Mesenchymal stem cell (in vitro differentiated cells and primary cell): ENCODE measurements around the gene UVSSA.

Source experiments
- DNase-seq: peaks from one replicate; pipeline ENCODE4 v3.0.0-alpha.2; 2013
- H2AFZ ChIP-seq: one replicate; pipeline ENCODE4 v1.6.1; 2013; ENCODE audit warnings: low read depth, mild to moderate bottlenecking, control low read depth, inconsistent platforms, low read length, moderate library complexity
- H2AK5ac ChIP-seq: 2 replicates; pipeline ENCODE4 v1.6.1; 2013; ENCODE audit warnings: low read length, moderate library complexity, mild to moderate bottlenecking, inconsistent platforms; ENCODE audit not compliant: severe bottlenecking
- H2BK120ac ChIP-seq: one replicate; pipeline ENCODE4 v1.6.1; 2013; ENCODE audit warnings: low read depth, mild to moderate bottlenecking, inconsistent platforms, low read length, moderate library complexity
- H2BK12ac ChIP-seq, 2 experiments: one replicate each; pipeline ENCODE4 v1.6.1; 2013; ENCODE audit warnings: inconsistent platforms in 2 of 2, low read length in 2 of 2, mild to moderate bottlenecking in 2 of 2, moderate library complexity in 2 of 2, control low read depth in 1 of 2
- H2BK15ac ChIP-seq: one replicate; pipeline ENCODE4 v1.6.1; 2013; ENCODE audit warnings: mild to moderate bottlenecking, low read depth, inconsistent platforms; ENCODE audit not compliant: poor library complexity, severe bottlenecking
- H2BK5ac ChIP-seq: 2 replicates; pipeline ENCODE4 v1.6.1; 2013; ENCODE audit warnings: low read depth, mild to moderate bottlenecking, low read length, control low read depth, inconsistent platforms; ENCODE audit not compliant: poor library complexity, severe bottlenecking
- H3K14ac ChIP-seq, 2 experiments: one replicate each; pipeline ENCODE4 v1.6.1; 2013; ENCODE audit warnings: inconsistent platforms in 2 of 2, low read length in 2 of 2, control low read depth in 1 of 2, mild to moderate bottlenecking in 1 of 2, moderate library complexity in 1 of 2
- H3K18ac ChIP-seq, 2 experiments: one replicate each; pipeline ENCODE4 v1.6.1; 2013; ENCODE audit warnings: inconsistent platforms in 2 of 2, low read length in 2 of 2, control low read depth in 1 of 2, low read depth in 1 of 2, mild to moderate bottlenecking in 1 of 2
- H3K23ac ChIP-seq, 2 experiments: one replicate each; pipeline ENCODE4 v1.6.1; 2013; ENCODE audit warnings: inconsistent platforms in 2 of 2, low read length in 2 of 2, mild to moderate bottlenecking in 2 of 2, moderate library complexity in 2 of 2, control low read depth in 1 of 2
- H3K27ac ChIP-seq: 2 replicates; pipeline ENCODE4 v1.5.1; 2013; ENCODE audit warnings: mild to moderate bottlenecking, moderate library complexity, low read length, control low read depth, inconsistent platforms; ENCODE audit not compliant: poor library complexity, severe bottlenecking
- H3K27me3 ChIP-seq, 2 experiments: 2 replicates each; pipeline versions ENCODE4 v1.6.1 to v1.7.0; 2013; ENCODE audit warnings: low read length in 2 of 2, mild to moderate bottlenecking in 2 of 2, moderate library complexity in 2 of 2, control low read depth in 1 of 2, inconsistent platforms in 1 of 2; ENCODE audit not compliant: control insufficient read depth in 1 of 2, insufficient read depth in 1 of 2
- H3K36me3 ChIP-seq, 2 experiments: 2 replicates each; pipeline versions ENCODE4 v1.6.1 to v1.7.0; 2013; ENCODE audit warnings: low read length in 2 of 2, control low read depth in 1 of 2, inconsistent platforms in 1 of 2, low read depth in 1 of 2, mild to moderate bottlenecking in 1 of 2; ENCODE audit not compliant: insufficient read depth in 2 of 2, control insufficient read depth in 1 of 2
- H3K4ac ChIP-seq, 2 experiments: one replicate each; pipeline ENCODE4 v1.6.1; 2013; ENCODE audit warnings: inconsistent platforms in 2 of 2, low read length in 2 of 2, mild to moderate bottlenecking in 2 of 2, moderate library complexity in 2 of 2, control low read depth in 1 of 2, low read depth in 1 of 2
- H3K4me1 ChIP-seq: 2 replicates; pipeline ENCODE4 v1.6.1; 2013; ENCODE audit warnings: low read depth, low read length, control low read depth; ENCODE audit not compliant: control insufficient read depth, insufficient read depth
- H3K4me2 ChIP-seq: 2 replicates; pipeline ENCODE4 v1.6.1; 2013; ENCODE audit warnings: low read length, mild to moderate bottlenecking, inconsistent platforms; ENCODE audit not compliant: poor library complexity, severe bottlenecking
- H3K4me3 ChIP-seq, 2 experiments: 2 replicates each; pipeline versions ENCODE4 v1.5.1 to v1.7.0; 2013; ENCODE audit warnings: low read length in 2 of 2, mild to moderate bottlenecking in 2 of 2, control low read depth in 1 of 2, low read depth in 1 of 2; ENCODE audit not compliant: insufficient read depth in 1 of 2
- H3K79me1 ChIP-seq: replicated peaks from 2 replicates; pipeline ENCODE4 v1.6.1; 2013; ENCODE audit warnings: mild to moderate bottlenecking, control low read depth, low read length, inconsistent platforms; ENCODE audit not compliant: poor library complexity, severe bottlenecking
- H3K9ac ChIP-seq: 2 replicates; pipeline ENCODE4 v1.7.0; 2013; ENCODE audit warnings: mild to moderate bottlenecking, low read length, moderate library complexity
- H3K9me3 ChIP-seq: 2 replicates; pipeline ENCODE4 v1.7.0; 2013; ENCODE audit warnings: mild to moderate bottlenecking, low read length; ENCODE audit not compliant: control insufficient read depth
- H4K8ac ChIP-seq: one replicate; pipeline ENCODE4 v1.6.1; 2013; ENCODE audit warnings: inconsistent platforms, mild to moderate bottlenecking, low read length, moderate library complexity
- H4K91ac ChIP-seq: one replicate; pipeline ENCODE4 v1.6.1; 2013; ENCODE audit warnings: mild to moderate bottlenecking, low read length, inconsistent platforms
- WGBS: methylation state at CpG from one replicate; pipeline ENCODE4 v1.1.7; 2013; ENCODE audit warnings: mixed read lengths; 5-methylcytosine and 5-hydroxymethylcytosine counted together

The UVSSA gene

DNA sequence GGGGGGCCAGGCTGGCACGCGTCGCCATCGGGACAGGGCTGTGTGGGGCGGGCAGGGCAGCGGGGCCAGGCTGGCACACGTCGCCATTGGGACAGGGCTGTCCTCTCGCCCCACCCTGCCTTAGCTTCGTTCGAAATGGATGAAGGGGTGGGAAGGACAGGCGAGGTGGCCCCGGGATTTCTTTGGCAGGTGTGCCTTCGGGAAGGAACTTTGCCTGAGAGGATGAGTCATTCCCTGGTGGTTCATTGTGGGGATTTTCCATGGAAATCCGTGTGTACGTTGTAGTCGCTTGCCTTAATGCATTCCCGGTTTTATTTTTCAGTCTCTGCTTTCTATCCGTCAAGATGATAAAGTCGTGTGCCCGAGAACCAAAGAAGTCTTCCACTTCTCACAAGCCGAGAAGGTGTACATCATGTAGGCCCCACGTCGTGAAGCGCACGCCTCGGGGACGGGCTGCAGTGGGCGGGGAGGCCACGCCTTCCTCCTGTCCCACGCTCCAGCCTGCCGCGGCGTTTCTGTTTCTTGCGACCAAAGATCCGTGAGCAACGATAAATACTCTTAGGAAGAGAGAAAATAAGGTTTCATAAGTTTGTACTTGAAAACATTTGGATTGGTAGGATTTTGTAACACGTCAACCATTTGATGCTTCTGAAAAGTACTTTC, 8.1 kb upstream of the UVSSA start:
- Histone ChIP-seq H2AFZ (no peak overlapping the region), H3K27me3 (no peaks in the 10 kb centered on the region), H3K9ac (no peak overlapping the region), H2BK120ac (no peak overlapping the region), H3K4me1 (peaks cover 12% of the 10 kb centered on the region), H2BK12ac (no peak overlapping the region), H4K91ac (no peak overlapping the region), H3K27ac (no peak overlapping the region), H3K4ac (no peak overlapping the region), H3K18ac (no peak overlapping the region), H2BK5ac (no peak overlapping the region), H3K14ac (peak overlapping the region in 1 of 2 experiments; percentile 19), H3K23ac (no peak overlapping the region), H2AK5ac (no peak overlapping the region), H3K4me3 (no peak overlapping the region), H3K9me3 (peaks cover 9% of the 10 kb centered on the region), H3K4me2 (no peak overlapping the region), H3K36me3 (peaks cover 70 to 71% of the 10 kb centered on the region in 2 experiments), H4K8ac (no peak overlapping the region), H3K79me1 (peaks cover 56% of the 10 kb centered on the region), H2BK15ac (no peak overlapping the region)
- no peak for DNase-seq
- 93% methylated on average over 38 of the region's 38 CpGs for WGBS

DNA sequence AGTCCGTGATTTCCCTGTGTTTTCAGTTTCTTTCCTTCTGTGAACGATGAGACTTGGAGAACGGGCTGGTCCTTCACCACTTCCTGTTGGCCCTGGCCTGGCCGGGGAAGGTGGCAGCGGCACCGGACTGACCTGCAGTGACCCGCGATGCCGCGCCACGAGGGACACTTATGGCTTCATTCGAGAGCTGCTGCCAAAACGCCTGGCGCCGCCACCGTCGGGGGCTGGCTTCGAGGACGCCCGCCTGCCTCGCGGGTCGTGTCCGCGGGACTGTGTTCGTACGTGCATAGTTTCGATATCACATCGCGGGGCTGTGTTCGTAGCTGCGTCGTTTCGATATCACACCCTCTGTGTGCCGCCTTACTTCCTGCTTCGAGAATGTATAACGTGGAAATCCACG, 7.5 kb upstream of the UVSSA start:
- Histone ChIP-seq H3K36me3 (peaks cover 64 to 66% of the 10 kb centered on the region in 2 experiments), H3K18ac (no peak overlapping the region), H2BK15ac (no peak overlapping the region), H3K14ac (no peak overlapping the region), H4K8ac (no peak overlapping the region), H2BK5ac (no peak overlapping the region), H2AK5ac (no peak overlapping the region), H3K79me1 (peaks cover 52% of the 10 kb centered on the region), H3K4me2 (no peak overlapping the region), H2BK12ac (no peak overlapping the region), H4K91ac (no peak overlapping the region), H2AFZ (no peak overlapping the region), H3K9ac (no peak overlapping the region), H3K4ac (no peak overlapping the region), H3K9me3 (peaks cover 9% of the 10 kb centered on the region), H3K23ac (no peak overlapping the region), H3K4me1 (peaks cover 12% of the 10 kb centered on the region), H3K27ac (no peak overlapping the region), H2BK120ac (no peak overlapping the region), H3K4me3 (no peak overlapping the region), H3K27me3 (no peaks in the 10 kb centered on the region)
- DNase-seq = no peak
- WGBS = 98% methylated on average over 38 of the region's 38 CpGs

DNA sequence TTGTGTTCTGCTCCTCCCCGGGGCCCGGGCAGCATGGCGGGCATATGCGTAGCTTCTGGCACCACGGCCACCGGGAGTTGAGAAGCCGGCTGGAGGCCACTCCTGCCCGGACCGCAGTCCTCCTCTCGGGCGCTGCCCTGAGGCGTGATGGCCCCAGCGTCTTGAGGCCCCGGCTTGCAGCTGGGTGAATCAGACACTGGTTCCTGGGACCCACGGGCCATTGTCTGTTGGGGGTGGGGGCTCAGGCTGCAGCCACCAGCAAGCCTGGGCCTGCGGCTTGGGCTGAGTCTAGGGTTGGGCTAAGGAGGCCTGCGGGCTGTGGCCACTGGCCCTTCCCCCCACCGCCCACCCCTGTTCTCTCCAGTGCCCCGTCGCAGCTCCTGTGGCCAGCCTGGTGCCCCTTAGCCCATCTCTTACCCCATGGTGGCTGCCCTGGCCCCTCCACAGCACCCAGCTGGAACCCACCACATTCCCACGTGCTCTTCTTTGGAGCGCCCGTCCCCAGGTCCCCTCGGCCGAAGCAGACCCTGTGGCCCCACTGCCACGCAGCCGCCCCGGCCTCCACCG, 6.7 kb upstream of the UVSSA start:
- Histone ChIP-seq H4K8ac (no peak overlapping the region), H2BK12ac (no peak overlapping the region), H2BK120ac (no peak overlapping the region), H3K79me1 (peaks cover 53% of the 10 kb centered on the region), H3K27ac (no peak overlapping the region), H2BK5ac (no peak overlapping the region), H3K9me3 (peaks cover 9% of the 10 kb centered on the region), H3K18ac (no peak overlapping the region), H3K4ac (no peak overlapping the region), H3K4me3 (no peak overlapping the region), H3K14ac (no peak overlapping the region), H4K91ac (no peak overlapping the region), H3K4me1 (peaks cover 19% of the 10 kb centered on the region), H2BK15ac (no peak overlapping the region), H3K23ac (no peak overlapping the region), H2AFZ (no peak overlapping the region), H3K36me3 (peaks cover 59 to 64% of the 10 kb centered on the region in 2 experiments), H3K4me2 (no peak overlapping the region), H2AK5ac (no peak overlapping the region), H3K9ac (no peak overlapping the region), H3K27me3 (no peaks in the 10 kb centered on the region)
- DNase-seq = no peak
- WGBS = 92% methylated on average over 29 of the region's 29 CpGs

DNA sequence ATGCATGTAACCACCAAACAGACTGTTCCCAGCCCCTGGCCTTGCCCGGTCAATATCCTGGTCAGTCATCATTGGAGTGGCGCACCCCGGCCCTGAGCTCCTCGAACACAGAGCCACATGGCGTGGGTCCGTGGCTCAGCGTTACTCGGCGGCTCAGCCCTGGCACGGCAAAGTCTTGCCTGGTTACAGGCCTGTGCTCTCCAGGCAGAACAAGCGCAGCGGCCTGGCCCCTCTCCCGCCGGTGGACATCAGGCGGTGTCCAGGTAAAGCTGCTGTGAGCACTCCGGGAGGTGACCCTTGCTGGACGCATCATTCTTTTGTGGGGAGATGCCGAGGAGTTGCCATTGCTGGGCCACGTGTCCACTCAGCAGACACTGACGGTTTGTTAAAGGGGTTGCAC, 6.1 kb upstream of the UVSSA start:
- peaks cover 22% of the 10 kb centered on the region for H3K4me1 ChIP-seq
- WGBS = 99% methylated on average over 20 of the region's 20 CpGs

More for the DNA sequence above, 6.1 kb upstream of the UVSSA start:
- Histone ChIP-seq H3K27me3 (no peaks in the 10 kb centered on the region), H3K4me2 (no peak overlapping the region), H2BK12ac (no peak overlapping the region), H2BK15ac (no peak overlapping the region), H3K4ac (no peak overlapping the region), H3K9ac (no peak overlapping the region), H2BK5ac (no peak overlapping the region), H2AFZ (no peak overlapping the region), H3K9me3 (peaks cover 9% of the 10 kb centered on the region), H3K4me3 (no peak overlapping the region), H4K91ac (no peak overlapping the region), H3K18ac (no peak overlapping the region), H2AK5ac (no peak overlapping the region), H3K27ac (no peak overlapping the region), H4K8ac (no peak overlapping the region), H3K23ac (no peak overlapping the region), H2BK120ac (no peak overlapping the region), H3K79me1 (peaks cover 53% of the 10 kb centered on the region), H3K36me3 (peaks cover 58 to 64% of the 10 kb centered on the region in 2 experiments), H3K14ac (no peak overlapping the region)
- no peak for DNase-seq
